Measurements from ENCODE around the gene PHETA2. TPM values are rescaled to one million over a fixed set of nuclear protein-coding genes. Genes with fewer than 3 reads are reported as not detected.

The PHETA2 gene
- total and polyA plus RNA-seq, 2 of the 8 experiments (the other 6 are each of a cell fraction or from before 2014, with no cell fraction given) = 7.4 to 7.6 TPM

GRCh38 chr22:42114721-42115120, 40.7 kb downstream of the PHETA2 start:
- H2AK5ac ChIP-seq (ENCODE audit: low read depth, low read length) = no peak overlapping the region
- ChIA-PET POLR2A (ENCODE audit: partially characterized antibody) (no interaction called here), CTCF (ENCODE audit: partially characterized antibody) (interaction anchor here (0.6 to 7.3 kb wide), 4 partner anchors 38 to 162 kb away, joined by 3 to 116 read pairs (median 4); partner anchors contain the start of gene SEPTIN3)
- no peak overlapping the region for H2BK5ac ChIP-seq (ENCODE audit: low read depth, low read length)
- H3K79me1 ChIP-seq (ENCODE audit: low read depth, low read length) = no peaks in the 10 kb centered on the region
- no peak overlapping the region for H3K4me3 ChIP-seq (ENCODE audit: extremely low read depth in 1 of 4, insufficient read depth in 2 of 4, low read depth in 3 of 4, low read length in 4 of 4)
- no peak overlapping the region for H2BK20ac ChIP-seq (ENCODE audit: low read length)
- no peak overlapping the region for H2AFZ ChIP-seq (ENCODE audit: low read length)
- H3K4me2 ChIP-seq (ENCODE audit: insufficient read depth in 1 of 2, low read depth in 2 of 2, low read length in 2 of 2) = no peak overlapping the region
- H3K23ac ChIP-seq (ENCODE audit: insufficient read length) = no peak overlapping the region
- H4K5ac ChIP-seq (ENCODE audit: insufficient read length, low read depth, low read length) = no peak overlapping the region
- peaks cover 0 to 3% (median 1%) of the 10 kb centered on the region in 4 experiments; a peak in 3 of 7 replicates for H3K4me1 ChIP-seq (replicated peaks in 1 of 4; ENCODE audit: control insufficient read depth in 3 of 4, insufficient read depth in 4 of 4, low read length in 3 of 4)
- peak in 1 of 2 experiments; percentile 80 for DNase-seq (ENCODE audit: low read depth in 1 of 2, low spot score in 2 of 2)
- H3K14ac ChIP-seq (ENCODE audit: insufficient read length) = no peak overlapping the region
- no peak overlapping the region for H2BK15ac ChIP-seq (ENCODE audit: low read length)
- H3K79me2 ChIP-seq (ENCODE audit: control insufficient read depth in 1 of 2, insufficient read depth in 2 of 2, low read length in 2 of 2) = no peaks in the 10 kb centered on the region
- no peaks in the 10 kb centered on the region for H3K36me3 ChIP-seq (ENCODE audit: control insufficient read depth in 2 of 4, insufficient read depth in 4 of 4, low read length in 3 of 4)
- no peak overlapping the region for H3K18ac ChIP-seq (ENCODE audit: extremely low read depth, low read length)
- 25% methylated on average over 7 of the region's 7 CpGs; no CpG with 5 or more reads in 1 of the 2 experiments for WGBS, 2 experiments (ENCODE audit: extremely low coverage in 1 of 2, insufficient coverage in 1 of 2, insufficient read length in 1 of 2, insufficient replicate concordance in 2 of 2, low coverage in 1 of 2, low lambda C conversion rate in 2 of 2, missing lambda C conversion rate in 1 of 2)
- peak overlapping the region; percentile 20; the same call in 1 of the 2 replicates for H2BK12ac ChIP-seq (ENCODE audit: low read depth, low read length)
- peaks cover 0 to 1% (median under 1%) of the 10 kb centered on the region in 4 experiments; a peak in 3 of 7 replicates for H3K27me3 ChIP-seq (replicated peaks in 1 of 4; ENCODE audit: control insufficient read depth in 3 of 4, extremely low read depth in 1 of 4, insufficient read depth in 3 of 4, low read length in 3 of 4)
- H4K91ac ChIP-seq (replicated peaks; ENCODE audit: insufficient read length, low read length) = no peak overlapping the region
- no peak overlapping the region for H4K8ac ChIP-seq (ENCODE audit: extremely low read depth, insufficient read depth, low read length)
- no peak overlapping the region for H3K27ac ChIP-seq (ENCODE audit: low read depth, low read length)
- H2BK120ac ChIP-seq (replicated peaks; ENCODE audit: low read depth, low read length) = no peak overlapping the region
- TF ChIP-seq RAD21 (IDR thresholded peaks at IDR 0.05 in 1 of 2, conservative IDR thresholded peaks at IDR 0.05 in 1 of 2; ENCODE audit: low read depth in 2 of 2, low read length in 2 of 2) (peak; percentile 83), CTCF (IDR thresholded peaks at IDR 0.05; ENCODE audit: control extremely low read depth in 1 of 3, insufficient read depth in 1 of 3, low read depth in 1 of 3, low read length in 3 of 3) (peak; percentile 61 to 77 (median 70)), POU5F1 (IDR thresholded peaks at IDR 0.05; ENCODE audit: low read depth, low read length) (no peak)
- FAIRE-seq = peak; percentile 87
- H4K20me1 ChIP-seq (replicated peaks in 1 of 2; ENCODE audit: control insufficient read depth in 1 of 2, insufficient read depth in 2 of 2, low read length in 2 of 2) = no peaks in the 10 kb centered on the region
- no peaks in the 10 kb centered on the region for H3K9me3 ChIP-seq (ENCODE audit: insufficient read depth in 2 of 2, low read depth in 1 of 2, low read length in 1 of 2)
- H3K9ac ChIP-seq (replicated peaks in 1 of 4; ENCODE audit: extremely low read depth in 1 of 4, low read depth in 3 of 4, low read length in 3 of 4) = 0 out of 7 replicates have a peak overlapping the region, but pooled peaks of 1 of the 4 experiments have one; percentile 0
- no peak overlapping the region for H3K56ac ChIP-seq (replicated peaks; ENCODE audit: insufficient read length, low read depth, low read length)
- H3K4ac ChIP-seq (replicated peaks; ENCODE audit: insufficient read length, low read depth, low read length) = no peak overlapping the region
- no peaks in the 10 kb centered on the region for H3K23me2 ChIP-seq (ENCODE audit: low read depth, low read length)

Data from H1 (cell line).